IPS-18a (cell line): Measurements from ENCODE around the gene LRP1B.
"Not testable (repeated sequence)": the region's sequence is repeated elsewhere in the genome, so short reads cannot be mapped to it uniquely, and the experiment has no call there.

ENCODE experiments used
- H3K27ac ChIP-seq: one replicate; pipeline ENCODE4 v1.5.1; 2013; ENCODE audit warnings: low read length
- H3K27me3 ChIP-seq: one replicate; pipeline ENCODE4 v1.6.1; 2013; ENCODE audit warnings: mild to moderate bottlenecking, low read length; ENCODE audit not compliant: control insufficient read depth, insufficient read depth
- H3K36me3 ChIP-seq: one replicate; pipeline ENCODE4 v1.6.1; 2013; ENCODE audit warnings: low read depth, low read length; ENCODE audit not compliant: control insufficient read depth
- H3K4me1 ChIP-seq: one replicate; pipeline ENCODE4 v1.6.1; 2013; ENCODE audit warnings: low read depth, low read length; ENCODE audit not compliant: control insufficient read depth
- H3K4me3 ChIP-seq: one replicate; pipeline ENCODE4 v1.5.1; 2013; ENCODE audit warnings: low read length
- H3K9ac ChIP-seq: one replicate; pipeline ENCODE4 v1.6.1; 2013; ENCODE audit warnings: mild to moderate bottlenecking, low read length, moderate library complexity
- H3K9me3 ChIP-seq: one replicate; pipeline ENCODE4 v1.6.1; 2013; ENCODE audit warnings: low read depth, low read length; ENCODE audit not compliant: control insufficient read depth

LRP1B gene

DNA sequence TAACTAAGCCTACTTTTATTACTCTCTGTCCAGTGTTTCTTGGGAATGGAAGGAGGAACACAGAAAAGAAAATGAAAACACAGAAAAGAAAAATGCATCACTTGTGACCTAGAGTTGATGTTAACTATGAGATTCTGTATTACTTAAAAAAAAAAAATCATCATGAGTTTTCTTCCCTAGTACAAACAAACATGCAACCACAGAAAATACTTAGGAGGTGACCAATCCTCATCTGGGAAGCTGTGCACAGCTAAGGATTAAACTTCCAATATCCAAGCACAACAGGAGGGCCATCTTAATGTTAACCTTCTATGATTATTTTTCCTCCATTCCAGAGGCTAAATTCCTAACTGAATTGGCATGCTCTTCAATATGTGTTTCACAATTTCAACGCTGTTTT lies 1140.4 kb downstream of the LRP1B start:
- no peak overlapping the region for H3K27ac ChIP-seq
- no peaks in the 10 kb centered on the region for H3K36me3 ChIP-seq
- no peak overlapping the region for H3K4me3 ChIP-seq
- no peaks in the 10 kb centered on the region for H3K27me3 ChIP-seq
- H3K4me1 ChIP-seq, result peaks cover 8% of the 10 kb centered on the region
- H3K9me3 ChIP-seq, result no peaks in the 10 kb centered on the region
- no peak overlapping the region for H3K9ac ChIP-seq

DNA sequence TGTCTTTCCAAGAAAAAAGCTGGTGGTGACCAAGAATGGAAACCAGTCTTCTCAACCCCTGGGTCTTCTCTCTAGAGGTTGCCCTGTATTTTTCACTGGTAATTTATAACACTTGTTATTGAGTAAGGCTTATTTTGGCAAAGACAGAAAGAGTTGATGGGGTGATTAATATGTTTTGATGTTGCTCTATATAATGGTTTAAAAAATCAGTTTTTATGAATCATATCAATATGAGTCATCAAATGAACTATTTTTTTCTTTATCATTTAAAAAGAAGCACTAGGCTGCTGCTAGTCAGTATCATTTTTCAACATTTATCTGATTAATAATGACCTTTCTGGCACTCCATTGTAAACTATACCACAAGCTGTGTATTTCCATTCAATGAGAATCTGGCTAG lies 1142.2 kb downstream of the LRP1B start:
- no peaks in the 10 kb centered on the region for H3K36me3 ChIP-seq
- H3K9me3 ChIP-seq, result no peaks in the 10 kb centered on the region
- no peak overlapping the region for H3K27ac ChIP-seq
- no peak overlapping the region for H3K9ac ChIP-seq
- no peak overlapping the region for H3K4me3 ChIP-seq
- peaks cover 8% of the 10 kb centered on the region for H3K4me1 ChIP-seq
- H3K27me3 ChIP-seq, result no peaks in the 10 kb centered on the region

- no peak overlapping the region for H3K9ac ChIP-seq
- no peaks in the 10 kb centered on the region for H3K36me3 ChIP-seq
- no peak overlapping the region for H3K27ac ChIP-seq
- peaks cover 8% of the 10 kb centered on the region for H3K4me1 ChIP-seq
- H3K4me3 ChIP-seq, result no peak overlapping the region
- no peaks in the 10 kb centered on the region for H3K27me3 ChIP-seq
- H3K9me3 ChIP-seq, result no peaks in the 10 kb centered on the region
Measured at GRCh38 chr2:140986456-140986855, 1144.4 kb downstream of the LRP1B start.

DNA sequence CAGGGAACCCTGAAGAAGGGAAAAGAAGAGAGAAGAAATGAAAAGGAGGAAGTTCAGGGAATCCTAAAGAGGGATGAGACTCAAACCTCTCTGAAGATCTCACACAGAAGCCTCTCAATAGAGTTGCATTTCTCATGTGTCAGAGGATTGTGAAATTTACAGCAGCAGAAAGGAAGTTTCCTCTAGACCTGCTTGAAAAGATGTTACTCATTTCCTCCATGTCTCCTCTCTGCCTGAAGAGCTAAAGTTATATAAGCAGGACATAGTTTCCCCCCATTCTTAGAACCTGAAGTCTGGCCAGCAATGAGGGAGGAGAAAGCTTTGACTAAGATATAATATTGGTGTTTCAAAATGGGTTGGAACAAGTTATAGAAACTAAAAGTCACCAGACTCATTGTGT lies 1155.6 kb downstream of the LRP1B start:
- no peak overlapping the region for H3K9ac ChIP-seq
- no peaks in the 10 kb centered on the region for H3K27me3 ChIP-seq
- H3K27ac ChIP-seq, result no peak overlapping the region
- no peaks in the 10 kb centered on the region for H3K9me3 ChIP-seq
- no peaks in the 10 kb centered on the region for H3K36me3 ChIP-seq
- H3K4me1 ChIP-seq, result no peaks in the 10 kb centered on the region
- no peak overlapping the region for H3K4me3 ChIP-seq

GRCh38 chr2:140972724-140973123 lies 1158.1 kb downstream of the LRP1B start:
- H3K27me3 ChIP-seq, result no peaks in the 10 kb centered on the region

DNA sequence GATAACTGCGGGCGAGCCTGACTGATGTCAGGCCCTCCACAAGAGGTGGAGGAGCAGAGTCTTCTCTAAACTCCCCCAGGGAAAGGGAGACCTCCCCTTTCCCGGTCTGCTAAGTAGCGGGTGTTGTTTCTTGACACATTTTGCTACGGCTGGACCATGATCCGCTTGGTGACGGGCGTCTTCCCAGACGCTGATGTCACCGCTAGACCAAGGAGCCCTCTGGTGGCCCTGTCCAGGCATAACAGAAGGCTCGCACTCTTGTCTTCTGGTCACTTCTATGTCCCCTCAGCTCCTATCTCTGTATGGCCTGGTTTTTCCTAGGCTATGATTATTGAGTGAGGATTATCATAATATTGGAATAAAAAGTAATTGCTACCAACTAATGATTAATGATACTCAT lies 1166.5 kb downstream of the LRP1B start:
- H3K27me3 ChIP-seq, H3K9ac ChIP-seq, H3K4me3 ChIP-seq, H3K9me3 ChIP-seq, H3K4me1 ChIP-seq, H3K27ac ChIP-seq, H3K36me3 ChIP-seq: not testable (repeated sequence)

More at GRCh38 chr2:140972724-140973123, 1158.1 kb downstream of the LRP1B start:
- Histone ChIP-seq H3K9me3 (no peaks in the 10 kb centered on the region), H3K4me1 (no peaks in the 10 kb centered on the region), H3K36me3 (no peaks in the 10 kb centered on the region), H3K4me3 (no peak overlapping the region), H3K27ac (no peak overlapping the region), H3K9ac (no peak overlapping the region)

DNA sequence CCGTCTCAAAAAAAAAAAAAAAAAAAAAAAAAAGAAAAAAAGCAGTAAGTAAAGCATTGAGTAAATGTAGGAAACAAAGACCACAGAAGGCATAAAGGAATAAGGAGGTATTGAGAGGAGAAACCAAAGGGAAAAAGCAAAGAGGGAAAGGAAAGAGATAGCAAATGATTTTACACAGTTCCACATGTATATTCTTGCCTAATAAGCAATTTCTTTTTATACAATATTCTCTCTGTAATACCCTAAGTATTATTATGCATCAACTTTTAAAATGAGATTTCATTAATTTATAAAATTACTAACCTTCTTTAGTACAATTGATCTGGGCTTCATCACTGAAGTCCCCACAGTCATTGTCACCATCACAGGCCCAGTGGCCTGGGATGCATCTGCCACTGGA lies 1180.9 kb downstream of the LRP1B start:
- no peaks in the 10 kb centered on the region for H3K27me3 ChIP-seq
- H3K36me3 ChIP-seq, result no peaks in the 10 kb centered on the region
- H3K4me1 ChIP-seq, result peaks cover 5% of the 10 kb centered on the region
- no peaks in the 10 kb centered on the region for H3K9me3 ChIP-seq
- no peak overlapping the region for H3K9ac ChIP-seq
- no peak overlapping the region for H3K4me3 ChIP-seq
- no peak overlapping the region for H3K27ac ChIP-seq

DNA sequence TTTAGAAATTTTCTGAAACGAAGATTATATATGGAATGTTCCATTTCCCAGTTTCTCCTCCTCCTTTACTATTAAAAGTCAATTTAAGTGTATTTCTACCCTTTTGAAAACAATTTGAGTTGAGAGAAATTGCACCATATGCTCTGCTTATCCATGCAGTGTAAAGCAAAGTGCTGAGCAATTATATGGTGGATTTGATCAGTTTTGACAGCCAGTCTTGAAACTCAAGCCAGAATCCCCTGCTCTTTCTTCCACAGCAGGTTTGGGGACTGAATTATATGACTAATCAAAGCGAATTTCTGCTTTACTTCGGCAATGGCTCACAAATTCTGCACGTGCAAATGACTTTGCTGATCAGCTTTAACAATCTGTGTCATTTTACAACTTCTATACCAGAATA lies 1183.6 kb downstream of the LRP1B start:
- peaks cover 10% of the 10 kb centered on the region for H3K4me1 ChIP-seq
- H3K9ac ChIP-seq, result no peak overlapping the region
- no peaks in the 10 kb centered on the region for H3K9me3 ChIP-seq
- no peaks in the 10 kb centered on the region for H3K36me3 ChIP-seq
- no peak overlapping the region for H3K4me3 ChIP-seq
- H3K27ac ChIP-seq, result no peak overlapping the region
- no peaks in the 10 kb centered on the region for H3K27me3 ChIP-seq

DNA sequence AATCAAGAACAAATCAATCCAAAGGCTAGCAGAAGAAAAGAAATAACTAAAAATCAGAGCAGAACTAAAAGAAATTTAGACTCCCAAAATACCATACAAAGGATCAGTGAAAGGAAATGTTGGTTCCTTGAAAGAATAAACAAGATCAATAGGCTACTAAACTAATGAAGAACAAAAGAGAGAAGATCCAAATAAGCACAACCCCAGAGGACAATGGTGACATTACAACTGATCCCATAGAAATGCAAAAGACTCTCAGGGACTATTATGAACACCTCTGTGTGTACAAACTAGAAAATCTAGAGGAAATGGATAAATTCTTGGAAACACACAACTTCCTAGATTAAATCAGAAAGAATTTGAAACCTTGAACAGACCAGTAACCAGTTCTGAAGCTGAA lies 1186.9 kb downstream of the LRP1B start:
- no peak overlapping the region for H3K4me3 ChIP-seq
- H3K36me3 ChIP-seq, result no peaks in the 10 kb centered on the region
- H3K4me1 ChIP-seq, result peaks cover 9% of the 10 kb centered on the region
- no peaks in the 10 kb centered on the region for H3K9me3 ChIP-seq
- H3K27me3 ChIP-seq, result no peaks in the 10 kb centered on the region
- H3K9ac ChIP-seq, result no peak overlapping the region
- H3K27ac ChIP-seq, result no peak overlapping the region

DNA sequence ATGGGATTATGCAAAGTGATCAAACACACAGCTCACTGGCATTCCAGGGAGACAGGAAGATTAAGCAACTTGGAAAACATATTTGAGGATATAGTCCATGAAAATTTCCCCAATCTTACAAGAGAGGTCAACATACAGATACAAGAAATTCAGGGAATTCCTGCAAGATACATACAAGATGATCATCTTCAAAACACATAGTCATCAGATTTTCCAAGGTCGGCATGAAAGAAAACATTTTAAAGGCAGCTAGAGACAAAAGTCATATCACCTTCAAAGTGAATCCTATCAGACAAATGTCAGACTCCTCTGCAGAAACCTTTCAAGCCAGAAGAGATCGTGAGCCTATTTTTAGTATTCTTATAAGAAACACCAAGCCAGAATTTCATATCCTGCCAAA lies 1188.5 kb downstream of the LRP1B start:
- Histone ChIP-seq H3K4me3 (no peak overlapping the region), H3K36me3 (no peaks in the 10 kb centered on the region), H3K27me3 (no peaks in the 10 kb centered on the region), H3K27ac (no peak overlapping the region), H3K9me3 (no peaks in the 10 kb centered on the region), H3K9ac (no peak overlapping the region), H3K4me1 (peaks cover 9% of the 10 kb centered on the region)

DNA sequence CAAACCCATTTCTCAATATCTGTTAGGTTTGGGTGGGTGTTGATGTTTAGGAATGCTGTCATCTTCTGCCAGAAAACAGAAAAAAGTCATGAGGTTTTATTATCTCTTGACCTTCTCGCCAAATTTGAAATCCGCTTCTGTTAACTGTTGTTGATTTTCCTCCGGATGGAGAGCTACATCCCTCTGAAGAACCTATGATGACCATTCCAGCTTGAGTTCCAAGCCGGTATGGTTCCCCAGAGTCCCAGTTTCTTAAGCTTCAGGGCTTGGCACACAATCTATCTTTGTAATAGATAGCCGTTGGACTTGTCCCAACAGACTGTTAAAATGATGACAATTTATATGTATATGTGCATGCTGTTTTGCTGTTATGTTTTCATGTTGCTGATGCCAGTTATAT lies 1201.0 kb downstream of the LRP1B start:
- H3K9me3 ChIP-seq, result no peaks in the 10 kb centered on the region
- no peaks in the 10 kb centered on the region for H3K36me3 ChIP-seq
- H3K9ac ChIP-seq, result no peak overlapping the region
- H3K27ac ChIP-seq, result no peak overlapping the region
- H3K4me1 ChIP-seq, result peaks cover 14% of the 10 kb centered on the region
- no peak overlapping the region for H3K4me3 ChIP-seq
- no peaks in the 10 kb centered on the region for H3K27me3 ChIP-seq

DNA sequence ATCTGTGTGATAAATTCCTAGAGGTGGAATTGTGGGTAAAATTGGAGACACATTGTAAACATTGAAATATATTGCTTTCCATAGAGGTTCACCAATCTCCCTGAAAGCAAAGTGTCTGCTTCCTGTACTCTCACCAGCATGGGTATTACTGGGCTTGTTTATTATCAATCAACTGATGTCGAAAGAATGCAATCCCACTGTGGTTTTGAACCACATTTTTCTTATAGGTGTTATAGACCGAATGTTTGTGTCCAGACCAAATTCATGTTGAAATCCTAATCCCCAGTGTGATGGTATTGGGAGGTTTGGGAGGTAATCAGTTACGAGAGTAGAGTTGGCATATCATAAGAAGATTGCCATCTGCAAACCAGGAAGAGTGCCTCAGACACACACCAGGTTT lies 1212.4 kb downstream of the LRP1B start:
- Histone ChIP-seq H3K27ac (no peak overlapping the region), H3K36me3 (no peaks in the 10 kb centered on the region), H3K9me3 (no peaks in the 10 kb centered on the region), H3K27me3 (no peaks in the 10 kb centered on the region), H3K9ac (no peak overlapping the region), H3K4me1 (no peaks in the 10 kb centered on the region), H3K4me3 (no peak overlapping the region)
